HG02610 (cell line): ENCODE measurements around the gene MIS12.

Experiments used
- ATAC-seq: cut with Tn5 transposase; IDR thresholded peaks from one replicate; pipeline ENCODE4 v1.9.1; 2021; ENCODE audit warnings: mild to moderate bottlenecking, moderate library complexity; ENCODE audit not compliant: unreplicated experiment

MIS12 gene

GRCh38 chr17:5532581-5532980, 46.2 kb downstream of the MIS12 start:
- no peak for ATAC-seq

DNA sequence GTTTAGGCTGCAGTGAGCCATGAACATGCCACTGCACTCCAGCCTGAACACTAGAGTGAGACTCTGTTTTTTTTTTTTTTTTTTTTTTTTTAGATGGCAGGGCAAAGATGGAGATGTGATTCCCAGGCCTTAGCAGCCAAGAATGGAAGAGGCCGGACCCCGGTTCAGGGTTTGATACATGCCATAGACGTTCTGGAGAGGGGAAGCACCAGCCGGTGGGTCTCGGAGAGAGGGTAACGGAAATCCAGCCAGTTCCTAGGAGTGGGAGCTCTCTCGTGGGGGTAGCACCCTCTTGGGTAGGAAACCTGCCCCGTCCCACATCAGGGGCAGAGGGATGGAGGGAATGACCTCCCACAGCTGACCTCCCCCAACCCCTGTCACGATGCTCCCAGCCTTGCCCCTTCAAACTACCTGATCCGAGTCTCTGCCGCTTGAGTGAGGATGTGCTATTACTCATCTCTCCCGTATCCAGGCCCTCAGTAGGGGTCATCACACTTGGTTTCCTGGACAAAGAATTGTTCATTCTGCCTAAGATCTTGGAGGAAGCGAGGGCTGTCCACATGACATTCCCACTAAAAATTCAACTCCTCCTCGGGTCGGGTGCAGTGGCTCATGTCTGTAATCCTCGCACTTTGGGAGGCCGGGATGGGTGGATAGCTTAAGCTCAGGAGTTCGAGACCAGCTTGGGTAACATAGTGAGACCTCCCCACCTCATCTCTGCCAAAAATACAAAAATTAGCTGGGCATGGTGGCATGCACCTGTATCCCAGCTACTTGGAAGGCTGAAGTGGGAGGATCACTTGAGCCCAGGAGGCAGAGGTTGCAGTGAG, 47.3 kb downstream of the MIS12 start:
- ATAC-seq, result no peak

- no peak for ATAC-seq
These were observed 49.1 kb downstream of the MIS12 start for GRCh38 chr17:5535436-5535835.

GRCh38 chr17:5536866-5537650, 50.7 kb downstream of the MIS12 start:
- ATAC-seq, result no peak

- no peak for ATAC-seq
These were observed 52.9 kb downstream of the MIS12 start for GRCh38 chr17:5539286-5539685.

DNA sequence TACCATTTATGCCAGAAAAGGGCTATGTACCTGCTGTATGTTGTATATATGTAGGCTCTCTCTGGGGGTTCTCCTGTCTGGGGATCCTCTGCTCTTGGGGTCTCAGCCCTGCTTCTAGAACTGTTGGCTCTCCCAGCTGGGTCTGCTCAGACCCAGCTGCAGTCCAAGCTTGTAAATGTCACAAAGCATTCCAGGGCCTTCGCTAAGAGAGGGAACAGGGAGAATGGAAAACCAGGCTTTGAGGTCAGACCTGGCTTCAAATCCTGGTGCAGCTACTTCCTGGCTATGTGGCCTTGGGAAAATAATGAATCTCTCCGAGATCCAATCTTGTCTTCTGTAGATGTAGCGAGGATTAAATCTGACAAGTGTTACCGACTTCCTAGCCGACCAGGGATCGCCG, 54.0 kb downstream of the MIS12 start:
- ATAC-seq, result no peak
